A673 (cell line): ENCODE data around the gene AP2B1.

Experiments
- EZH2 ChIP-seq: fragments of 200-600 bp; sonication (generic); IDR thresholded peaks from 2 replicates; pipeline ENCODE4 v1.6.1; 2017; ENCODE audit warnings: borderline replicate concordance, low read depth, mild to moderate bottlenecking, mixed read lengths, antibody characterized with exemption, low read length; ENCODE audit not compliant: poor library complexity, severe bottlenecking
- TF ChIP-seq, protein P1 (sequence below): fragments of 300-800, 200-600 bp; sonication (generic); conservative IDR thresholded peaks from 2 replicates; pipeline ENCODE4 v1.5.1; 2017; ENCODE audit warnings: low read depth, mild to moderate bottlenecking, antibody characterized with exemption, low read length, moderate library complexity, mixed read lengths

- TF ChIP-seq EZH2: no peak
- TF ChIP-seq, protein P1, sequence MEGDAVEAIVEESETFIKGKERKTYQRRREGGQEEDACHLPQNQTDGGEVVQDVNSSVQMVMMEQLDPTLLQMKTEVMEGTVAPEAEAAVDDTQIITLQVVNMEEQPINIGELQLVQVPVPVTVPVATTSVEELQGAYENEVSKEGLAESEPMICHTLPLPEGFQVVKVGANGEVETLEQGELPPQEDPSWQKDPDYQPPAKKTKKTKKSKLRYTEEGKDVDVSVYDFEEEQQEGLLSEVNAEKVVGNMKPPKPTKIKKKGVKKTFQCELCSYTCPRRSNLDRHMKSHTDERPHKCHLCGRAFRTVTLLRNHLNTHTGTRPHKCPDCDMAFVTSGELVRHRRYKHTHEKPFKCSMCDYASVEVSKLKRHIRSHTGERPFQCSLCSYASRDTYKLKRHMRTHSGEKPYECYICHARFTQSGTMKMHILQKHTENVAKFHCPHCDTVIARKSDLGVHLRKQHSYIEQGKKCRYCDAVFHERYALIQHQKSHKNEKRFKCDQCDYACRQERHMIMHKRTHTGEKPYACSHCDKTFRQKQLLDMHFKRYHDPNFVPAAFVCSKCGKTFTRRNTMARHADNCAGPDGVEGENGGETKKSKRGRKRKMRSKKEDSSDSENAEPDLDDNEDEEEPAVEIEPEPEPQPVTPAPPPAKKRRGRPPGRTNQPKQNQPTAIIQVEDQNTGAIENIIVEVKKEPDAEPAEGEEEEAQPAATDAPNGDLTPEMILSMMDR: no peak
These were observed 136.6 kb downstream of the AP2B1 start for GRCh38 chr17:35723735-35724134.
